SK-N-SH treated with all-trans-retinoic acid at 6 μM for 48 hours (cell line): ENCODE data around the gene ERO1B.

Experiments
- CSDC2 ChIP-seq: fragments of 250-450 bp; sonication (Bioruptor Pico); IDR thresholded peaks from 2 replicates; pipeline ENCODE4 v1.5.0; 2020; ENCODE audit warnings: mild to moderate bottlenecking, moderate library complexity
- GLIS3 ChIP-seq: fragments of 250-450 bp; sonication (Bioruptor Pico); IDR thresholded peaks from 2 replicates; pipeline ENCODE4 v1.5.0; 2020; ENCODE audit warnings: mild to moderate bottlenecking, moderate library complexity
- PATZ1 ChIP-seq: fragments of 250-450 bp; sonication (Bioruptor Pico); IDR thresholded peaks from 2 replicates; pipeline ENCODE4 v1.8.0; 2020; ENCODE audit warnings: mild to moderate bottlenecking, moderate library complexity, borderline replicate concordance
- TSHZ2 ChIP-seq: fragments of 250-450 bp; sonication (Bioruptor Pico); IDR thresholded peaks from 2 replicates; pipeline ENCODE4 v1.5.0; 2020; ENCODE audit warnings: mild to moderate bottlenecking, moderate library complexity
- ZC3H10 ChIP-seq: fragments of 250-450 bp; sonication (Bioruptor Pico); IDR thresholded peaks from 2 replicates; pipeline ENCODE4 v1.5.1; 2021; ENCODE audit warnings: mild to moderate bottlenecking, moderate library complexity
- ZFP3 ChIP-seq: fragments of 250-450 bp; sonication (Bioruptor Pico); IDR thresholded peaks from 2 replicates; pipeline ENCODE4 v1.5.0; 2020; ENCODE audit warnings: mild to moderate bottlenecking, moderate library complexity
- ZFP30 ChIP-seq: fragments of 450-650 bp; formaldehyde crosslinking; IDR thresholded peaks from 2 replicates; pipeline ENCODE4 v1.5.0; 2022; ENCODE audit warnings: mild to moderate bottlenecking, moderate library complexity
- ZNF70 ChIP-seq: fragments of 450-650 bp; formaldehyde crosslinking; IDR thresholded peaks from 2 replicates; pipeline ENCODE4 v1.5.0; 2020; ENCODE audit warnings: mild to moderate bottlenecking, moderate library complexity
- TF ChIP-seq, protein P1 (sequence below): fragments of 250-450 bp; sonication (Bioruptor Pico); IDR thresholded peaks from 2 replicates; pipeline ENCODE4 v1.8.0; 2021; ENCODE audit warnings: low read depth, mild to moderate bottlenecking, moderate library complexity, borderline replicate concordance
- TF ChIP-seq, protein P2 (sequence below): fragments of 250-450 bp; sonication (Bioruptor Pico); IDR thresholded peaks from 2 replicates; pipeline ENCODE4 v1.5.1; 2020; ENCODE audit warnings: low read depth, mild to moderate bottlenecking, moderate library complexity
- TF ChIP-seq, protein P3 (sequence below): fragments of 250-450 bp; sonication (Bioruptor Pico); IDR thresholded peaks from 2 replicates; pipeline ENCODE4 v1.5.1; 2021; ENCODE audit warnings: mild to moderate bottlenecking, moderate library complexity

DNA sequence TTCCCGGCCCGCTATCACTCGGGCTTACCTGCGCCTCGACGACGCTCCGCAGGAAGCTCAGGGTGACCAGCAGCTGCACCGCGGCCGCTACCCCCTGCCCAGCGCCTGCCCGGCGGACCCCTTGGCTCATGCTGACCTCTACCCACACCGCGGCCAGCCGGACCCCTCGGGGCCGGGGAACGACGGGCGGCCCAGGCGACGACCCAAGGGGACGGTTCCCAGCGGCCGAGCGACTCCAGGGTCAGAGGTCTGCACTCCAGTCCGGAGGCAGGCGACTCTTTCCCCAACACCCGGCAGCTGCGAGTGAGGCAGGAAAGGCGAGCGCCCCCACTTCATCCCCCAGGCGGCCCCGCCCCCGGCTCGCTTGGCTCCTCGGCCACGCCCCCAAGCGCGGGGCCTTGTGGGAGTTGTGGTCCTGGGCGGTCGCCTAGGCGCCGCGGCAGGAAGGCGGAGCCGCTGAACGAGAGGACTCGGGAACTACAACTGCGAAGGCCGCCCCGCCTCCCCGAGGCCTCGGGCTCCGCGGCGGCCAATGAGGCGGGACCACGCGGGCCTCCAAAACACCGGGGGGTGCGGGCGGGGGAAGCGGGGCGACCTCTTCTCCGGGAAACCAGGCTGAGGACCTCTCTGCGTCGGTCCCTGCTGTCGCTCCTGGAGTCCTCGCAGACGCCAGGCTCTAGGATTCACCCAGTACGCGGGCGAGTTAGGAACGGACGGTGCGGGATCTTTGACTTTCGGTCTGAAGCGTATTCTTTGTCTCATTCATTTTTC, at the start of gene ERO1B:
- TF ChIP-seq ZFP3 (CRISPR knock-in tag) (no peak), ZNF70 (no peak), PATZ1 (CRISPR knock-in tag) (no peak), TSHZ2 (CRISPR knock-in tag) (no peak), CSDC2 (no peak), GLIS3 (CRISPR knock-in tag) (no peak), ZFP30 (CRISPR knock-in tag) (no peak), ZC3H10 (CRISPR knock-in tag) (no peak)
- TF ChIP-seq, protein P1, sequence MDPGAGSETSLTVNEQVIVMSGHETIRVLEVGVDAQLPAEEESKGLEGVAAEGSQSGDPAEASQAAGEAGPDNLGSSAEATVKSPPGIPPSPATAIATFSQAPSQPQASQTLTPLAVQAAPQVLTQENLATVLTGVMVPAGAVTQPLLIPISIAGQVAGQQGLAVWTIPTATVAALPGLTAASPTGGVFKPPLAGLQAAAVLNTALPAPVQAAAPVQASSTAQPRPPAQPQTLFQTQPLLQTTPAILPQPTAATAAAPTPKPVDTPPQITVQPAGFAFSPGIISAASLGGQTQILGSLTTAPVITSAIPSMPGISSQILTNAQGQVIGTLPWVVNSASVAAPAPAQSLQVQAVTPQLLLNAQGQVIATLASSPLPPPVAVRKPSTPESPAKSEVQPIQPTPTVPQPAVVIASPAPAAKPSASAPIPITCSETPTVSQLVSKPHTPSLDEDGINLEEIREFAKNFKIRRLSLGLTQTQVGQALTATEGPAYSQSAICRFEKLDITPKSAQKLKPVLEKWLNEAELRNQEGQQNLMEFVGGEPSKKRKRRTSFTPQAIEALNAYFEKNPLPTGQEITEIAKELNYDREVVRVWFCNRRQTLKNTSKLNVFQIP (CRISPR knock-in tag): no peak
- TF ChIP-seq, protein P2, sequence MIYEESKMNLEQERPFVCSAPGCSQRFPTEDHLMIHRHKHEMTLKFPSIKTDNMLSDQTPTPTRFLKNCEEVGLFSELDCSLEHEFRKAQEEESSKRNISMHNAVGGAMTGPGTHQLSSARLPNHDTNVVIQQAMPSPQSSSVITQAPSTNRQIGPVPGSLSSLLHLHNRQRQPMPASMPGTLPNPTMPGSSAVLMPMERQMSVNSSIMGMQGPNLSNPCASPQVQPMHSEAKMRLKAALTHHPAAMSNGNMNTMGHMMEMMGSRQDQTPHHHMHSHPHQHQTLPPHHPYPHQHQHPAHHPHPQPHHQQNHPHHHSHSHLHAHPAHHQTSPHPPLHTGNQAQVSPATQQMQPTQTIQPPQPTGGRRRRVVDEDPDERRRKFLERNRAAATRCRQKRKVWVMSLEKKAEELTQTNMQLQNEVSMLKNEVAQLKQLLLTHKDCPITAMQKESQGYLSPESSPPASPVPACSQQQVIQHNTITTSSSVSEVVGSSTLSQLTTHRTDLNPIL: no peak
- TF ChIP-seq, protein P3, sequence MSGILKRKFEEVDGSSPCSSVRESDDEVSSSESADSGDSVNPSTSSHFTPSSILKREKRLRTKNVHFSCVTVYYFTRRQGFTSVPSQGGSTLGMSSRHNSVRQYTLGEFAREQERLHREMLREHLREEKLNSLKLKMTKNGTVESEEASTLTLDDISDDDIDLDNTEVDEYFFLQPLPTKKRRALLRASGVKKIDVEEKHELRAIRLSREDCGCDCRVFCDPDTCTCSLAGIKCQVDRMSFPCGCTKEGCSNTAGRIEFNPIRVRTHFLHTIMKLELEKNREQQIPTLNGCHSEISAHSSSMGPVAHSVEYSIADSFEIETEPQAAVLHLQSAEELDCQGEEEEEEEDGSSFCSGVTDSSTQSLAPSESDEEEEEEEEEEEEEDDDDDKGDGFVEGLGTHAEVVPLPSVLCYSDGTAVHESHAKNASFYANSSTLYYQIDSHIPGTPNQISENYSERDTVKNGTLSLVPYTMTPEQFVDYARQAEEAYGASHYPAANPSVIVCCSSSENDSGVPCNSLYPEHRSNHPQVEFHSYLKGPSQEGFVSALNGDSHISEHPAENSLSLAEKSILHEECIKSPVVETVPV (CRISPR knock-in tag): no peak
